A549 (cell line): Measurements from ENCODE around the gene RAD51B.

Experiments
- CTCF ChIP-seq: fragments of >200 bp; sonication (Bioruptor Twin); formaldehyde crosslinking; IDR thresholded peaks from 3 replicates; pipeline ENCODE4 v1.5.1; 2016
- GATA3 ChIP-seq: IDR thresholded peaks from 2 replicates; pipeline ENCODE4 v1.6.1; 2012; ENCODE audit warnings: borderline replicate concordance
- POLR2A ChIP-seq: IDR thresholded peaks from 2 replicates; pipeline ENCODE4 v1.6.1; 2012; ENCODE audit warnings: mild to moderate bottlenecking, low read length

GRCh38 chr14:68552075-68552474 is 732.5 kb downstream of the RAD51B start:
- no peak for TF ChIP-seq POLR2A
- TF ChIP-seq GATA3 = no peak
- no peak for TF ChIP-seq CTCF
